Ascending aorta (tissue), 2 donors: ENCODE results near the gene NDST1. TPM values are rescaled to one million over a fixed set of nuclear protein-coding genes. Genes with fewer than 3 reads are reported as not detected.

ENCODE experiments used
- DNase-seq, 2 donors: peaks; one replicate each; pipeline ENCODE4 v3.0.0-alpha.2; 2019; ENCODE audit warnings: low spot score in 2 of 2
- H3K27ac ChIP-seq, 2 donors: fragments of 200-600 bp; sonication (generic); one replicate each; pipeline ENCODE4 v1.5.1; 2016 to 2017; ENCODE audit warnings: mild to moderate bottlenecking in 1 of 2
- H3K27me3 ChIP-seq: fragments of 200-600 bp; sonication (generic); one replicate; pipeline ENCODE4 v1.5.1; 2017
- H3K36me3 ChIP-seq, 2 donors: fragments of 200-600 bp; sonication (generic); one replicate each; pipeline ENCODE4 v1.5.1; 2016
- H3K4me1 ChIP-seq, 2 donors: fragments of 200-600 bp; sonication (generic); one replicate each; pipeline ENCODE4 v1.5.1; 2016 to 2017; ENCODE audit warnings: mild to moderate bottlenecking in 1 of 2
- H3K4me3 ChIP-seq, 2 donors: fragments of 200-600 bp; sonication (generic); one replicate each; pipeline ENCODE4 v1.5.1; 2016 to 2017; ENCODE audit warnings: mild to moderate bottlenecking in 1 of 2
- H3K9me3 ChIP-seq, 2 donors: fragments of 200-600 bp; sonication (generic); one replicate each; pipeline ENCODE4 v1.5.1; 2016
- intact Hi-C: fragments of 100-400 bp; cut with DNase I; formaldehyde crosslinking; loops from one replicate; pipeline ENCODE4 v1.15.1; 2023
- total RNA-seq: library from RNA; depleted of rRNA; stranded (reverse); fragments of >200 nt; gene quantifications from one replicate; pipeline ENCODE4 v1.1.0, GENCODE V29; 2016
- TF ChIP-seq, protein P1 (sequence below), 3 experiments: fragments of 200-600 bp in 2 of 3; fragments of 450-650 bp in 1 of 3; sonication (generic) in 2 of 3; IDR thresholded peaks; one replicate each; pipeline ENCODE4 v1.5.1; 2016 to 2019; ENCODE audit warnings: antibody characterized with exemption in 3 of 3, mild to moderate bottlenecking in 1 of 3, moderate library complexity in 1 of 3

The NDST1 gene
- total RNA-seq, 1 donor from 2014 or later, result 71.5 TPM

DNA sequence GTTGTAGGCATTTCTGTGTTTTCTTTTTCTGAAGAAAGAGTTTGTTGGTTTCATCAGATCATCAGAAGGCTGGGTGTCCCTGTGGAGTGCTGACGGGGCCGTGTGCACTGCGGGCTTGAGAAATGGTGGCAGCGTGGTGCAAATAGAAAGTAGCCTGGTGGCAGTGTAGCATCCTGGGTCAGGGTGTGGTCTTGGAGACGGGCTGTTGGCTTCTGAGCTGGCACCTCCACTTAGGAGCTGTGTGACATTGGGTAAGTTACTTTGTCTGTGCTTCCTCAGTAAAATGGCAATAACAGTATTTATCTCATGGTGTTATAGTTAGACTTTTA, 10.0 kb upstream of the NDST1 start:
- no peaks in the 10 kb centered on the region for H3K36me3 ChIP-seq
- no peaks in the 10 kb centered on the region for H3K9me3 ChIP-seq
- H3K27ac ChIP-seq, result peak overlapping the region; percentile 77 to 78
- TF ChIP-seq, protein P1, sequence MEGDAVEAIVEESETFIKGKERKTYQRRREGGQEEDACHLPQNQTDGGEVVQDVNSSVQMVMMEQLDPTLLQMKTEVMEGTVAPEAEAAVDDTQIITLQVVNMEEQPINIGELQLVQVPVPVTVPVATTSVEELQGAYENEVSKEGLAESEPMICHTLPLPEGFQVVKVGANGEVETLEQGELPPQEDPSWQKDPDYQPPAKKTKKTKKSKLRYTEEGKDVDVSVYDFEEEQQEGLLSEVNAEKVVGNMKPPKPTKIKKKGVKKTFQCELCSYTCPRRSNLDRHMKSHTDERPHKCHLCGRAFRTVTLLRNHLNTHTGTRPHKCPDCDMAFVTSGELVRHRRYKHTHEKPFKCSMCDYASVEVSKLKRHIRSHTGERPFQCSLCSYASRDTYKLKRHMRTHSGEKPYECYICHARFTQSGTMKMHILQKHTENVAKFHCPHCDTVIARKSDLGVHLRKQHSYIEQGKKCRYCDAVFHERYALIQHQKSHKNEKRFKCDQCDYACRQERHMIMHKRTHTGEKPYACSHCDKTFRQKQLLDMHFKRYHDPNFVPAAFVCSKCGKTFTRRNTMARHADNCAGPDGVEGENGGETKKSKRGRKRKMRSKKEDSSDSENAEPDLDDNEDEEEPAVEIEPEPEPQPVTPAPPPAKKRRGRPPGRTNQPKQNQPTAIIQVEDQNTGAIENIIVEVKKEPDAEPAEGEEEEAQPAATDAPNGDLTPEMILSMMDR (IDR thresholded peaks at IDR 0.05), result no peak
- H3K4me3 ChIP-seq, result no peak overlapping the region
- peaks cover 27 to 69% of the 10 kb centered on the region in 2 donors for H3K4me1 ChIP-seq
- intact Hi-C loops, result no loop called here
- DNase-seq, result no peak
- H3K27me3 ChIP-seq, result no peaks in the 10 kb centered on the region

DNA sequence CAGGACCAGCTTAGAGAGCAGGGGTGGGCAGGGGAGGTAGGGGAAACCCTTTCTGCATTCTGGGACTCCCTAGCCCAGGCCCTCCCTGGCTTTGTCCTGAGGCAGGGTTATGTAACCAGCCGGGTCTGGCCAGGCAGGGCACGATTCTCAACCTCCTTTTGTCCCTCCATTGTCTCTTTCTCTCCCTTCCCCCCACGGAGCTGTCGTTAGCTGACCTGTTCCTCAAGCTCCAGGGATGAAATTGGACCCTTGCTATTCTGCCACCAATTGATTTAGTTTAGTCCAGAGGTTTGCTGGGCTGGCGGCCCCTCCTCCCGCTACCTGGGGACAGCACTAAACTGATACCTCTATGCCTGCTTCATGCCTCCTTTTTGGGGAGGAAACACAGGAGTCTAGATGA, 9.4 kb upstream of the NDST1 start:
- no peaks in the 10 kb centered on the region for H3K36me3 ChIP-seq
- peak overlapping the region; percentile 77 to 78 for H3K27ac ChIP-seq
- H3K4me1 ChIP-seq, result peaks cover 27 to 70% of the 10 kb centered on the region in 2 donors

DNA sequence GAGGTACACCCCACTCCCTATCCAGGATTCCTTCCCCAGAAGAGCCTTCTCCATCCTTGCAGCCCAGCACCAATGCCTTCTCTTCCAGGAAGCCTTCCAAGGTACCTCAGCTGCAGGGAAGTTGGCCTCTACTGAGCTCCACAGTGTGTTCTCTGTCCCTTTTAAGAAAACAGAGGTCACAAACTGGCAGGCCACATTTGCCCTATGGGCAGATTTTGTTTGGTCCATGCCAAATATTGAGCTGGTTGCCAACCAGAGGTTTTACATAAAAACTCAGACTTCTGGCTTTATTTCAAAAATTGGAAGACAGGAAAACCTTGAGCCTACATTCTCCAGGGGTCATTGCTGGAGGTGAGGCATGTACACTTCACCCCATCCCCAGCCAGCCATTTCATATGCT, 9.0 kb upstream of the NDST1 start:
- TF ChIP-seq, protein P1 (IDR thresholded peaks at IDR 0.05), result no peak
- intact Hi-C loops, result no loop called here
- Histone ChIP-seq H3K27me3 (no peaks in the 10 kb centered on the region), H3K9me3 (no peaks in the 10 kb centered on the region), H3K36me3 (no peaks in the 10 kb centered on the region), H3K4me1 (peaks cover 27 to 72% of the 10 kb centered on the region in 2 donors), H3K27ac (peak overlapping the region; percentile 77 to 78), H3K4me3 (no peak overlapping the region)
- no peak for DNase-seq

More for the DNA sequence above, 9.4 kb upstream of the NDST1 start:
- intact Hi-C loops, result no loop called here
- H3K4me3 ChIP-seq, result no peak overlapping the region
- TF ChIP-seq, protein P1 (IDR thresholded peaks at IDR 0.05), result no peak
- no peaks in the 10 kb centered on the region for H3K27me3 ChIP-seq
- no peaks in the 10 kb centered on the region for H3K9me3 ChIP-seq
- DNase-seq, result no peak

DNA sequence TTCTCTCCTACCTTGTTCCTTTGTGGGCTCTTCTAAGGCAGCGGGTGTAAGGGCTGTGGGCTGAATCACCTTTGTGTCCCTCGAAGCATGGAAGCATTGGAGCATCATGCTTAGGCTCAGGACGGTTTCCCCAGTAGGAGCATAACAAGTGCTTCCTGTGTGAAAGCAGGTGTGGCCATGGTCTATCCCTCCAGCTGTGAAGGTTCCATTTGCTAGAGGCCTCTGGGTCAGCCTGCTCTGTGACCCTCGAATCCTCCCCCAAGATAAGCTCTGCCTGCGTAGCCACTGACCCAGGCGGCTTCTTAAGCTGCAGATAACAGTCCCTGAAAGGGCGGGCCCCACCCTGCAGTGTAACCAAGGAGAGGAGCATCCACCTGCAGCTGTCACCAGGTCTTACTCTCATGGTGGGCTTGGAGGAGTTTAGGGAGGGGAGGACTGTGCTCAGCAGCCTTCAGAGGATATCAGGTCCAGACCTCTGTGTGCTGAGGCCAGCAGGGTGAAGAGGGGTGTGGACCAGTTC, 8.4 kb upstream of the NDST1 start:
- Histone ChIP-seq H3K4me3 (no peak overlapping the region), H3K27me3 (no peaks in the 10 kb centered on the region), H3K36me3 (no peaks in the 10 kb centered on the region), H3K9me3 (no peaks in the 10 kb centered on the region), H3K27ac (peak overlapping the region; percentile 8 to 78), H3K4me1 (peaks cover 27 to 78% of the 10 kb centered on the region in 2 donors)
- DNase-seq, result no peak
- TF ChIP-seq, protein P1 (IDR thresholded peaks at IDR 0.05), result no peak
- intact Hi-C loops, result no loop called here

DNA sequence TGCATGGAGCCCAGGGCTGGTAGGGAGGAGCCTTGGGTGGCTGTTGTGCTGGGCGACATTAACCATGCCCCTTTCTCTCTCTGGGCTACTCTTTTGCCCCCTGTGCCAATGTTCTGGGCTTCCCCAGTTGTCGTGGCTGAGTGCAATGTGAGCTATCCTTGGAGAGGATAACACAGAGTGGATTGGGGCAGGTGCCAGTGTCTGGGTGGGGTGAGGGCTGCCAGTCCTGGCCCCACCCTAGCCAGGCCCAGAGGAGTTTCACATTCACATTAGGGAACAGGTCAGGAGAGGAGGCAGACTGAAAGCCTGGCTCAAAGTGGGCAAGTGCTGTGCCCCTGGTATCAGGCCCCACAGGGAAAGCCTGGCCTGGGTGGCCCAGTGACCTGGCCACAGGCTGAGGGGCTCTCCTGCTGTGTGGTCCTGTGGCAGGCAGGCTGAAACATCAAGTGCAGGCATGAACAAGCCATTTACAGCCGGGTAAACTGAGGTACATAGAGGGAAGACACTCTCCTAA, 7.5 kb upstream of the NDST1 start:
- Histone ChIP-seq H3K27ac (peak overlapping the region; percentile 65 to 86), H3K4me1 (peaks cover 27 to 87% of the 10 kb centered on the region in 2 donors), H3K36me3 (no peaks in the 10 kb centered on the region), H3K4me3 (no peak overlapping the region), H3K27me3 (no peaks in the 10 kb centered on the region), H3K9me3 (no peaks in the 10 kb centered on the region)
- TF ChIP-seq, protein P1 (IDR thresholded peaks at IDR 0.05), result no peak
- intact Hi-C loops, result loop anchor here (5.0 kb wide), 1 partner anchor 47 kb away; no protein-coding TSS in a partner anchor
- DNase-seq, result no peak
